Vagina (tissue), 2 donors: Measurements from ENCODE around the gene C14orf119. TPM values are rescaled to one million over a fixed set of nuclear protein-coding genes. Genes with fewer than 3 reads are reported as not detected.
A peak's percentile ranks its signal among the peaks of the same experiment; 100 is the strongest.

Experiments
- DNase-seq, 2 donors: peaks; one replicate each; pipeline ENCODE4 v3.0.0-alpha.2; 2017; ENCODE audit errors: extremely low spot score in 2 of 2
- H3K27ac ChIP-seq: fragments of 200-600 bp; sonication (generic); one replicate; pipeline ENCODE4 v1.5.1; 2019
- H3K27me3 ChIP-seq: fragments of 200-600 bp; sonication (generic); one replicate; pipeline ENCODE4 v1.5.1; 2019
- H3K36me3 ChIP-seq, 2 donors: fragments of 200-600 bp; sonication (generic); one replicate each; pipeline ENCODE4 v1.5.1; 2017 to 2019
- H3K4me1 ChIP-seq: fragments of 200-600 bp; sonication (generic); one replicate; pipeline ENCODE4 v1.5.1; 2019
- H3K4me3 ChIP-seq, 2 donors: fragments of 200-600 bp; sonication (generic); 1 replicate in 1 of 2; 2 replicates in 1 of 2; pipeline ENCODE4 v1.5.1; 2016 to 2019
- H3K9me3 ChIP-seq: fragments of 200-600 bp; sonication (generic); one replicate; pipeline ENCODE4 v1.5.1; 2019
- POLR2A ChIP-seq, 2 donors: fragments of 450-650 bp; IDR thresholded peaks; one replicate each; pipeline ENCODE4 v1.6.1; 2017; ENCODE audit warnings: antibody characterized with exemption in 2 of 2, mild to moderate bottlenecking in 2 of 2, moderate library complexity in 2 of 2
- POLR2AphosphoS5 ChIP-seq, 2 donors: sonication (generic); formaldehyde crosslinking; IDR thresholded peaks; one replicate each; pipeline ENCODE4 v1.9.0; 2017; ENCODE audit warnings: antibody characterized with exemption in 2 of 2, mild to moderate bottlenecking in 2 of 2, low read depth in 1 of 2; ENCODE audit not compliant: insufficient read depth in 1 of 2
- intact Hi-C: fragments of 100-400 bp; cut with DNase I; formaldehyde crosslinking; loops from one replicate; pipeline ENCODE4 v1.15.1; 2023
- total RNA-seq: library from RNA; depleted of rRNA; stranded (reverse); fragments of >200 nt; gene quantifications from one replicate; pipeline ENCODE4 v1.2.3, GENCODE V29; 2016
- TF ChIP-seq, protein P1 (sequence below), 3 experiments: fragments of 450-650 bp in 2 of 3; fragments of 200-600 bp in 1 of 3; sonication (generic) in 1 of 3; IDR thresholded peaks; one replicate each; pipeline ENCODE4 v1.5.1; 2017 to 2019; ENCODE audit warnings: antibody characterized with exemption in 3 of 3, mild to moderate bottlenecking in 2 of 3, moderate library complexity in 2 of 3

The C14orf119 gene
- total RNA-seq, 1 donor from 2014 or later: 13.8 TPM

GRCh38 chr14:23119363-23120327, 24.3 kb downstream of the C14orf119 start:
- Histone ChIP-seq H3K27ac (no peak overlapping the region), H3K4me1 (peaks cover 23% of the 10 kb centered on the region), H3K27me3 (no peaks in the 10 kb centered on the region), H3K4me3 (no peak overlapping the region), H3K36me3 (no peaks in the 10 kb centered on the region), H3K9me3 (no peaks in the 10 kb centered on the region)
- DNase-seq: no peak
- intact Hi-C loops: loop anchor here (2.0 kb wide), 1 partner anchor 67 kb away; no protein-coding TSS in a partner anchor
- TF ChIP-seq, protein P1, sequence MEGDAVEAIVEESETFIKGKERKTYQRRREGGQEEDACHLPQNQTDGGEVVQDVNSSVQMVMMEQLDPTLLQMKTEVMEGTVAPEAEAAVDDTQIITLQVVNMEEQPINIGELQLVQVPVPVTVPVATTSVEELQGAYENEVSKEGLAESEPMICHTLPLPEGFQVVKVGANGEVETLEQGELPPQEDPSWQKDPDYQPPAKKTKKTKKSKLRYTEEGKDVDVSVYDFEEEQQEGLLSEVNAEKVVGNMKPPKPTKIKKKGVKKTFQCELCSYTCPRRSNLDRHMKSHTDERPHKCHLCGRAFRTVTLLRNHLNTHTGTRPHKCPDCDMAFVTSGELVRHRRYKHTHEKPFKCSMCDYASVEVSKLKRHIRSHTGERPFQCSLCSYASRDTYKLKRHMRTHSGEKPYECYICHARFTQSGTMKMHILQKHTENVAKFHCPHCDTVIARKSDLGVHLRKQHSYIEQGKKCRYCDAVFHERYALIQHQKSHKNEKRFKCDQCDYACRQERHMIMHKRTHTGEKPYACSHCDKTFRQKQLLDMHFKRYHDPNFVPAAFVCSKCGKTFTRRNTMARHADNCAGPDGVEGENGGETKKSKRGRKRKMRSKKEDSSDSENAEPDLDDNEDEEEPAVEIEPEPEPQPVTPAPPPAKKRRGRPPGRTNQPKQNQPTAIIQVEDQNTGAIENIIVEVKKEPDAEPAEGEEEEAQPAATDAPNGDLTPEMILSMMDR (IDR thresholded peaks at IDR 0.05): peak in 1 of 3 experiments; percentile 20
- TF ChIP-seq POLR2A (IDR thresholded peaks at IDR 0.05): no peak
- TF ChIP-seq POLR2AphosphoS5 (IDR thresholded peaks at IDR 0.05; ENCODE audit: insufficient read depth in 1 of 2, low read depth in 1 of 2): no peak

GRCh38 chr14:23120541-23121251, 25.4 kb downstream of the C14orf119 start:
- intact Hi-C loops: loop anchor here (2.0 kb wide), 1 partner anchor 66 kb away; no protein-coding TSS in a partner anchor
- H3K27ac ChIP-seq: peak overlapping the region; percentile 68
- TF ChIP-seq POLR2A (IDR thresholded peaks at IDR 0.05) (peak in 1 of 2 donors; percentile 26), POLR2AphosphoS5 (IDR thresholded peaks at IDR 0.05; ENCODE audit: insufficient read depth in 1 of 2, low read depth in 1 of 2) (peak; percentile 64 to 80)
- TF ChIP-seq, protein P1 (IDR thresholded peaks at IDR 0.05): peak; percentile 99 to 100 (median 100)

GRCh38 chr14:23121361-23121771, 26.1 kb downstream of the C14orf119 start:
- no peak overlapping the region for H3K4me3 ChIP-seq
- peak overlapping the region; percentile 68 for H3K27ac ChIP-seq
- intact Hi-C loops: loop anchor here (2.0 kb wide), 1 partner anchor 65 kb away; no protein-coding TSS in a partner anchor
- no peaks in the 10 kb centered on the region for H3K27me3 ChIP-seq
- DNase-seq: no peak
- H3K36me3 ChIP-seq: no peaks in the 10 kb centered on the region
- no peak for TF ChIP-seq POLR2AphosphoS5 (IDR thresholded peaks at IDR 0.05; ENCODE audit: insufficient read depth in 1 of 2, low read depth in 1 of 2)
- TF ChIP-seq, protein P1 (IDR thresholded peaks at IDR 0.05): no peak
- TF ChIP-seq POLR2A (IDR thresholded peaks at IDR 0.05): no peak
- H3K9me3 ChIP-seq: no peaks in the 10 kb centered on the region
- H3K4me1 ChIP-seq: peaks cover 23% of the 10 kb centered on the region

More at GRCh38 chr14:23120541-23121251, 25.4 kb downstream of the C14orf119 start:
- Histone ChIP-seq H3K27me3 (no peaks in the 10 kb centered on the region), H3K4me3 (no peak overlapping the region), H3K9me3 (no peaks in the 10 kb centered on the region), H3K36me3 (no peaks in the 10 kb centered on the region), H3K4me1 (peaks cover 23% of the 10 kb centered on the region)
- DNase-seq: no peak

GRCh38 chr14:23122086-23122485, 26.8 kb downstream of the C14orf119 start:
- peaks cover 0 to 4% of the 10 kb centered on the region in 2 donors for H3K36me3 ChIP-seq
- intact Hi-C loops: no loop called here
- H3K4me1 ChIP-seq: peaks cover 23% of the 10 kb centered on the region
- H3K9me3 ChIP-seq: no peaks in the 10 kb centered on the region
- H3K4me3 ChIP-seq: no peak overlapping the region
- H3K27me3 ChIP-seq: no peaks in the 10 kb centered on the region
- no peak for DNase-seq
- H3K27ac ChIP-seq: peak overlapping the region; percentile 68
- TF ChIP-seq POLR2AphosphoS5 (IDR thresholded peaks at IDR 0.05; ENCODE audit: insufficient read depth in 1 of 2, low read depth in 1 of 2): no peak
- TF ChIP-seq, protein P1 (IDR thresholded peaks at IDR 0.05): no peak
- TF ChIP-seq POLR2A (IDR thresholded peaks at IDR 0.05): no peak
